NCI-H187 (cell line): Measurements from ENCODE around the gene PEAK3.
A peak's percentile ranks its signal among the peaks of the same experiment; 100 is the strongest.

Experiments
- DNase-seq, 2 experiments: peaks; one replicate each; lab custom pipeline; 2025; lab: John Stamatoyannopoulos, UW

The PEAK3 gene

GRCh38 chr19:2270423-2271233 is 11.3 kb downstream of the PEAK3 start:
- peak in 1 of 2 experiments; percentile 46 for DNase-seq

GRCh38 chr19:2270157-2270422 is 11.9 kb downstream of the PEAK3 start:
- DNase-seq = no peak

- peak; percentile 92 to 95 for DNase-seq
Observed at GRCh38 chr19:2269244-2270156, 12.5 kb downstream of the PEAK3 start.

- DNase-seq = no peak
Observed at GRCh38 chr19:2268861-2269243, 13.1 kb downstream of the PEAK3 start.

- DNase-seq = no peak
Observed at GRCh38 chr19:2268480-2268830, 13.5 kb downstream of the PEAK3 start.

- no peak for DNase-seq
Observed at GRCh38 chr19:2266183-2266993, 15.6 kb downstream of the PEAK3 start.

GRCh38 chr19:2261438-2262172 is 20.4 kb downstream of the PEAK3 start:
- no peak for DNase-seq

- DNase-seq = no peak
Observed at GRCh38 chr19:2260341-2260805, 21.6 kb downstream of the PEAK3 start.

GRCh38 chr19:2259336-2259735 is 22.6 kb downstream of the PEAK3 start:
- no peak for DNase-seq

GRCh38 chr19:2255982-2256685 is 25.8 kb downstream of the PEAK3 start, which contains the start of gene JSRP1:
Gene JSRP1, minus strand, starts transcription at chr19:2256417. Its CDS starts 1,103 bp downstream, at chr19:2255314.
- DNase-seq = no peak

- DNase-seq = no peak
Observed at GRCh38 chr19:2255112-2255845, 26.7 kb downstream of the PEAK3 start.

- no peak for DNase-seq
Observed at GRCh38 chr19:2254064-2254872, 27.7 kb downstream of the PEAK3 start.

- DNase-seq = no peak
Observed at GRCh38 chr19:2253106-2254063, 28.6 kb downstream of the PEAK3 start.

- DNase-seq = no peak
Observed at GRCh38 chr19:2252797-2253105, 29.2 kb downstream of the PEAK3 start.

- DNase-seq = no peak
Observed at GRCh38 chr19:2252055-2252796, 29.7 kb downstream of the PEAK3 start.

GRCh38 chr19:2251106-2252054 is 30.6 kb downstream of the PEAK3 start:
- DNase-seq = no peak

- DNase-seq = no peak
Observed at GRCh38 chr19:2250766-2251105, 31.2 kb downstream of the PEAK3 start.
